Measurements from ENCODE around the gene ASB4. TPM values are rescaled to one million over a fixed set of nuclear protein-coding genes. Genes with fewer than 3 reads are reported as not detected.
"Not testable (repeated sequence)": the region's sequence is repeated elsewhere in the genome, so short reads cannot be mapped to it uniquely, and the experiment has no call there.

The ASB4 gene, protein sequence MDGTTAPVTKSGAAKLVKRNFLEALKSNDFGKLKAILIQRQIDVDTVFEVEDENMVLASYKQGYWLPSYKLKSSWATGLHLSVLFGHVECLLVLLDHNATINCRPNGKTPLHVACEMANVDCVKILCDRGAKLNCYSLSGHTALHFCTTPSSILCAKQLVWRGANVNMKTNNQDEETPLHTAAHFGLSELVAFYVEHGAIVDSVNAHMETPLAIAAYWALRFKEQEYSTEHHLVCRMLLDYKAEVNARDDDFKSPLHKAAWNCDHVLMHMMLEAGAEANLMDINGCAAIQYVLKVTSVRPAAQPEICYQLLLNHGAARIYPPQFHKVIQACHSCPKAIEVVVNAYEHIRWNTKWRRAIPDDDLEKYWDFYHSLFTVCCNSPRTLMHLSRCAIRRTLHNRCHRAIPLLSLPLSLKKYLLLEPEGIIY
- not detected for total RNA-seq

DNA sequence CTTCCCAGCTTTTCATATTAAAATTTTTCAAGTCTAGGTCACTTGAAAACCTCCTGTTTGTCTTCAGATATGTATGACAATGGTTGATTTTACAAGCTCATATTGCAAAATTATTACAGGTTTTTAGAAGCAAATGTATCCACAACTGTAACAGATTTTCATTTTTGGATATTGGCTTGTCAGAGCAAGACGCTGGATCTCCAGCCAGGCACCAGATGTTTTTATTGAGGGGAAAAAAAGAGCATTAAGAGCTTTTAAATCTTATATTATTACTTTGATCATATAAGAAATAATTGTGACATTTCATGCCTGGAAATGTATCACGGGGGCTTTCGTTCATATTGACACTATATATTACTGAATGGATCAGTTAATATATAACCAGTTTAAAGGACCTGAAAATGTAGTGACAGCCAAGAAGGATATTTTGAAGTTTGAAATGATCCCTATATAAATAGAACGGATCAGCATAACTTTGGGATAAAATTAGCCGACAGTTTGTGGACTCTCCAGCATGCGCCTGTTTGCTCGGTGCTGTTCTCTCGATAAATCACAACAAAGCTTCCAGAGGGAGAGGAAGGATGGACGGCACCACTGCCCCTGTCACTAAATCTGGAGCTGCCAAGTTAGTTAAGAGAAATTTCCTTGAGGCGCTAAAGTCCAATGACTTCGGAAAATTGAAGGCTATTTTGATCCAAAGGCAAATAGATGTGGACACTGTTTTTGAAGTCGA is at the start of gene ASB4:
Gene ASB4 (plus strand): TSS at position 553 of the 733 bp plus-strand sequence. CDS start 29 bp downstream, at position 582.
- peaks cover 10% of the 10 kb centered on the region for H3K27me3 Mint-ChIP-seq (ENCODE audit: low read depth)
- POLR2A ChIA-PET = no interaction called here
- no peak for DNase-seq
- H3K9me3 Mint-ChIP-seq (ENCODE audit: insufficient read depth) = no peaks in the 10 kb centered on the region
- H3K4me3 Mint-ChIP-seq = no peak within 1 kb of the TSS
- CTCF ChIA-PET = interaction anchor here (1.5 to 3.0 kb wide), 3 partner anchors 9 to 26 kb away, joined by 4 to 11 read pairs (median 6); no protein-coding TSS in a partner anchor
- H3K36me3 Mint-ChIP-seq (ENCODE audit: low read depth) = no peaks in the 10 kb centered on the region
- no peak within 1 kb of the TSS for H3K27ac Mint-ChIP-seq
- H3K4me1 Mint-ChIP-seq (ENCODE audit: low read depth) = no peaks in the 10 kb centered on the region
- no peak for ATAC-seq

DNA sequence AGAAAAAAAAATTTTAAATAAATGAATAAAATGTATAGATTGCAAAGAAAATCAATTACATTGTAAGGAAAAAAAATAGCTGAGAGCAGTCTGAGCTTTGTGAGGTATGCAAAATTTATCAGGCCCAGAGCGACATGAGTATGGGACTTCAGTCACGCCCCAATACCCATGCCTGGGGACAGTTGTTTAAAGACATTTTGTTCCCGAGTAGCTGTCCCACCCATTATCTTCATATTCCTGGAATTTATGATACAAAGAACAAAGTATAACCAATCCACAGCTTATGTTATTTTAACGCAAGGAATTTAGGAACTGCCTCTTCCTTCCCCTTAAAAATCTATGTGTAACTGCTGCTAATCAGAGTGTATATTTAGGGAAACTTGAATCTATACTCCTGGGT is 49.3 kb upstream of the ASB4 start:
- CTCF ChIA-PET = no interaction called here
- H3K9me3 Mint-ChIP-seq (ENCODE audit: insufficient read depth) = no peaks in the 10 kb centered on the region
- H3K27ac Mint-ChIP-seq = no peak overlapping the region
- POLR2A ChIA-PET = no interaction called here
- peaks cover 12% of the 10 kb centered on the region for H3K4me1 Mint-ChIP-seq (ENCODE audit: low read depth)
- DNase-seq (no peak), ATAC-seq (no peak)
- H3K27me3 Mint-ChIP-seq (ENCODE audit: low read depth) = peaks cover 7% of the 10 kb centered on the region
- H3K4me3 Mint-ChIP-seq = no peak overlapping the region
- no peaks in the 10 kb centered on the region for H3K36me3 Mint-ChIP-seq (ENCODE audit: low read depth)

DNA sequence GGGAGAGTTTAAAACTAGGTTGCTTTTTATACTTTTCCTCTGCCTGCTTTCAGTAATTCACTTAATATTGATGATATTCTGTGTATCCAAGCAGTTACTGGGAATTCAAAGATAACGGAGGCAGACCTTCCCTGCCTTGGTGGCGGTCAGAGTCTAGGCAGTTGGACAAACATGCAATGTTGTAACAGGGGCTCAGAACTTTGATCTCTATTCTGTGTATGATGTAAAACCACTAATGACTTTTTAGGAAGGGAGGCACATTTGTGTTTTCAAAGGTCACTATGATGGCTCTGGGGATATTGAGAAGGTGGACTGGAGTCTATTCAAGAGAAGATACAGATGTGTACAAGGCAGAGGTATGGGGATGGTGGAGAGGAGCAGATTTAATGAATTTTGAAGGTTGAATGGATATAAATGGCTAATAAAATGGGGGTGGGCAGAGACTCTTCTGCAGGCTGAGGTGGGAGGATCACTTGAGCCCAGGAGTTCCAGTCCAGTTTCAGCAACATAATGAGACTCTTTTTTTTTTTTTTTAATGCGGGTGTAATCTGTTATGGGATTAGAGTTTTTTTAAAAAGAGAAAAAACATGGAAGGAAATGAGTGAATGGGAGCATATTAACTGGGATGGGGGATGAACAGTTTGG is 45.2 kb upstream of the ASB4 start:
- POLR2A ChIA-PET = no interaction called here
- Mint-ChIP-seq H3K36me3 (ENCODE audit: low read depth) (no peaks in the 10 kb centered on the region), H3K27ac (no peak overlapping the region), H3K4me1 (ENCODE audit: low read depth) (peaks cover 1% of the 10 kb centered on the region), H3K4me3 (no peak overlapping the region), H3K9me3 (ENCODE audit: insufficient read depth) (no peaks in the 10 kb centered on the region), H3K27me3 (ENCODE audit: low read depth) (peaks cover 7% of the 10 kb centered on the region)
- DNase-seq (no peak), ATAC-seq (no peak)
- CTCF ChIA-PET = no interaction called here

DNA sequence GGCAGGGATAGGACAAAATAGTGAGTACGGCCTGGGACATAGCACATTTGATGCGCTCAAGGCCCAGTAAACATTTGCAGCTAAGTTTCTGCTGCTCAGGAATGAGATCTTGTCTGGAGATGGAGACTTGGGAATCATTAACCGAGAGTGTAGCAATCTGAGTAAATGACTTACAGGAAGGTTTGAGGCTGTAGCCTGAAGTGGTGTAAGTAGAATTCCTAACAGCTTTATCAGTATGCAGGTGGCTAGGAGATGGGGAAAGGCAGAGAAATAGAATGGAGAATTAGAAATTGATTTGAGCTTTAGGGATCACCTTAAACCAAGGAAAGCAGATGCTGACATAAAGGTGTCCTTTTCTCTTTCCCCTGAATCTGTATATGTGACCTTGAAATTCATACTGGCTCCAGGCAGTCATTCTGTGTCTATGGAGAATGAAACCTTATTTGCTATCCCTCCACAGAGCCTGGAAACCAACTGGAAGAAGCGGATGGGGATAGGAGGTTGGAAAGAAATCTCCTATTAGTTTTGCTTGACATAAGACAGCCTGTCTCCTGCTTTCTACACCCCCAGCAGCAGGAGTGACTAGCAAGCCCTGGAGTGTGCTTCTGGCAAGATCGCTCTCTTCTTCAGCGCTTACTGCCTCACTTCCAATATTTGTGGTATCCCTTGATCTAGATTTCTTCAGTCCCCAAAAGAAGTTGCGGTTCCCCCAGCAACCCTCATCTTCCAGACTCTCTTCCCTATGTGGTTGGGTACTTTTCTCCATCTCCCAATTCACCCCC is 44.5 kb upstream of the ASB4 start:
- no peak for ATAC-seq
- DNase-seq = no peak
- Mint-ChIP-seq H3K27ac (no peak overlapping the region), H3K4me3 (no peak overlapping the region), H3K36me3 (ENCODE audit: low read depth) (no peaks in the 10 kb centered on the region), H3K27me3 (ENCODE audit: low read depth) (peaks cover 6% of the 10 kb centered on the region), H3K9me3 (ENCODE audit: insufficient read depth) (no peaks in the 10 kb centered on the region), H3K4me1 (ENCODE audit: low read depth) (no peaks in the 10 kb centered on the region)
- POLR2A ChIA-PET = no interaction called here
- CTCF ChIA-PET = no interaction called here

DNA sequence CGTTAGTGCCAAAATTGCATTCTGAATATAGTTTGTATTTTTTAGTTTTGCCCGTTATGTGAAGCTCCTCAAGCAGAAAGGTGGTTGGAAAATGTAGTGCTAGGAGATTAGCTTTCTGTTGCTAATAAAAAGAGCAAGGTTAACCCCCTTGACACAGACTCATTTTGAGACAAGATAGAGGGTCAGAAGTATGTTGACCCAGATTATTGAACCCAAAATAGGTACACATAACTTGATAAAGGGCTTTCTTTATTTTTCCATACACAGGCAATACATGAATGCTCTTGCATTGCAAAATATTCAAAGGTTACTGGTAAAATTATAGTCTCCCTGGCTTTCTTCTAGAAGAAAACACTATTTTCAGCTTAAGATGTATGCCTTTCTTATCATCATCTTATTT is 40.9 kb upstream of the ASB4 start:
- Mint-ChIP-seq H3K4me3 (no peak overlapping the region), H3K27me3 (ENCODE audit: low read depth) (peaks cover 9% of the 10 kb centered on the region), H3K27ac (no peak overlapping the region), H3K4me1 (ENCODE audit: low read depth) (no peaks in the 10 kb centered on the region), H3K9me3 (ENCODE audit: insufficient read depth) (no peaks in the 10 kb centered on the region), H3K36me3 (ENCODE audit: low read depth) (no peaks in the 10 kb centered on the region)
- ATAC-seq (no peak), DNase-seq (no peak)
- CTCF ChIA-PET = interaction anchor here (0.7 to 1.9 kb wide), 3 partner anchors 9 to 67 kb away, joined by 3 to 4 read pairs (median 3); no protein-coding TSS in a partner anchor
- POLR2A ChIA-PET = no interaction called here

DNA sequence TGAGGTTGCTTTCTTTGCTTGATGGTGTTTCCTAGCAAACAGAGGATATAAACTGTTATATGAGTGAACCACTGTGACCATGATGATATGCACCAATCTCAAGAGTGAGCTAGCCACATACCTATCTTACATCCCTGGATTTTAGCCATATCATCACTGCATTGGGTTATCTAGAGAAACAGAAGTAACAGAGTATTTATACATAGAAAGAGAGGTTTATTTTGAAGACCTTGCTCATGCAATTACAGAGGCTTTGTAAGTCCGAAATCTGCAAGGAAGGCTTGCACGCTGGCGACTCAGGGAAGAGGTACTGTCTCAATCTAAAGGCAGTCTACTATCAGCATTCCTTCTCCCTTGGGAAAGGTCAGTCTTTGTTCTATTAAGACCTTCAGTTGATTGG is 39.1 kb upstream of the ASB4 start:
- ATAC-seq (no peak), DNase-seq (no peak)
- POLR2A ChIA-PET = no interaction called here
- H3K36me3 Mint-ChIP-seq (ENCODE audit: low read depth) = no peaks in the 10 kb centered on the region
- peaks cover 6% of the 10 kb centered on the region for H3K27me3 Mint-ChIP-seq (ENCODE audit: low read depth)
- no peaks in the 10 kb centered on the region for H3K9me3 Mint-ChIP-seq (ENCODE audit: insufficient read depth)
- no peak overlapping the region for H3K4me3 Mint-ChIP-seq
- CTCF ChIA-PET = no interaction called here
- no peaks in the 10 kb centered on the region for H3K4me1 Mint-ChIP-seq (ENCODE audit: low read depth)
- H3K27ac Mint-ChIP-seq = no peak overlapping the region

DNA sequence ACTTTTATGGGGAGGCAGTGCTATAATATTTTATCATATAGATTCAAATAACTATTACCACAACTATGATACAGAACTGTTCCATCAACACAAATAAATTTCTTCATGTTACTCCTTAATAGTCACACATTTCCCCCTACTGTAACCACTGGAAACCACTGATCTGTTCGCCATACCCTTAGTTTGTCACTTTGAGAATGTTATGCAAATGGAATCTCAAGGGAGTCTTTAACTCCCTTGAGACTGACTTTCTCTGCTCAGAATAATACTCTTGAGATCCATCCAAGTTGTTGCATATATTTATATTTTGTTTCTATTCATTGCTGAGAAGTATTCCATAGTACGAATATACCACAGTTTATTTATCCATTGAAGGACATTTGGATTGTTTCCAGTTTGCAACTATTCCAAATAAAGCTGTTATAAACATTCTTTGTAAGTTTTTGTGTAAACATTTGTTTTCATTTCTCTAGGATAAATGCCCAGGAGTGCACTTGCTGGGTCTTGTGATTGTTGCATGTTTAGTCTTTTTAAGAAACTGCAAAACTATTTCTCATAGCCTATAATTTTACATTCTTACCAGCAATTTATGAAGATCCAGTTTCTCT is 31.2 kb upstream of the ASB4 start:
- Mint-ChIP-seq H3K36me3 (ENCODE audit: low read depth) (no peaks in the 10 kb centered on the region), H3K27ac (no peak overlapping the region), H3K27me3 (ENCODE audit: low read depth) (peaks cover 16% of the 10 kb centered on the region), H3K4me3 (no peak overlapping the region), H3K9me3 (ENCODE audit: insufficient read depth) (peaks cover 7% of the 10 kb centered on the region), H3K4me1 (ENCODE audit: low read depth) (no peaks in the 10 kb centered on the region)
- POLR2A ChIA-PET = no interaction called here
- CTCF ChIA-PET = no interaction called here
- no peak for DNase-seq
- ATAC-seq = no peak

DNA sequence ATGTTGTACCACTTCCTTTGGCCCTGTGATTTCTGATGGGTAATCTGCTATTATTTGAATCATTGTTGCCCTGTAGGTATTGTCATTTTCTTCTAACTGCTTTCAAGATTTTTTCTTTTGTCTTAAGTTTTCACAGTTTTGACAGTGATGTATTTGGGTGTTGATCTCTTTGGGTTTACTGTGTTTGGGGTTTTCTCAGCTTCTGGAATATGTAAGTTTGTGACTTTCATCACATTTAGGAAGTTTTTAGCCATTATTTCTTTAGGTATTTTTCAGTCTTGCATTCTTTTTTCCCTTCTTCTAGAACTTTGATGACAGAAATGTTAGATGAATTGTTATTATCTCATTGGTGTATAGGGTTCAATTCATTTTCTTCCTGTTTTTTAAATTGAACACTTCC is 27.8 kb upstream of the ASB4 start:
- Mint-ChIP-seq H3K4me3 (no peak overlapping the region), H3K36me3 (ENCODE audit: low read depth) (no peaks in the 10 kb centered on the region), H3K27me3 (ENCODE audit: low read depth) (peaks cover 16% of the 10 kb centered on the region), H3K27ac (no peak overlapping the region), H3K4me1 (ENCODE audit: low read depth) (no peaks in the 10 kb centered on the region), H3K9me3 (ENCODE audit: insufficient read depth) (peaks cover 11% of the 10 kb centered on the region)
- ChIA-PET CTCF (no interaction called here), POLR2A (no interaction called here)
- DNase-seq = no peak
- no peak for ATAC-seq

DNA sequence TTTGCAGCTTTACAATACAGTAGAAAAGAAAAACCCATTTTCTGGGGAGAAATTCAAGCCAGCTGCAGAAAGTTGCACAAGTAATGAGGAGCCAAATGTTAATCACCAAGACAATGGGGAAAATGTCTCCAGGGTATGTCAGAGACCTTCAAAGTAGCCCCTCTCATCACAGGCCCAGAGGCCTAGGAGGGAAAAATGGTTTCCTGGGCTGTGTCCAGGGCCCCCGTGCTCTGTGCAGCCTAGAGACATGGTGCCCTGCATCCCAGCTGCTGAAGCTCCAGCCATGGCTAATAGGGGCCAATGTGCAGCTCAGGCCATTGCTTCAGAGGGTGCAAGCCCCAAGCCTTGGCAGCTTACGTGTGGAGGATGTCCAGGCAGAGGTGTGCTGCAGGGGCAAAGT is 25.1 kb upstream of the ASB4 start:
- H3K4me1 Mint-ChIP-seq (ENCODE audit: low read depth); POLR2A ChIA-PET: not testable (repeated sequence)

DNA sequence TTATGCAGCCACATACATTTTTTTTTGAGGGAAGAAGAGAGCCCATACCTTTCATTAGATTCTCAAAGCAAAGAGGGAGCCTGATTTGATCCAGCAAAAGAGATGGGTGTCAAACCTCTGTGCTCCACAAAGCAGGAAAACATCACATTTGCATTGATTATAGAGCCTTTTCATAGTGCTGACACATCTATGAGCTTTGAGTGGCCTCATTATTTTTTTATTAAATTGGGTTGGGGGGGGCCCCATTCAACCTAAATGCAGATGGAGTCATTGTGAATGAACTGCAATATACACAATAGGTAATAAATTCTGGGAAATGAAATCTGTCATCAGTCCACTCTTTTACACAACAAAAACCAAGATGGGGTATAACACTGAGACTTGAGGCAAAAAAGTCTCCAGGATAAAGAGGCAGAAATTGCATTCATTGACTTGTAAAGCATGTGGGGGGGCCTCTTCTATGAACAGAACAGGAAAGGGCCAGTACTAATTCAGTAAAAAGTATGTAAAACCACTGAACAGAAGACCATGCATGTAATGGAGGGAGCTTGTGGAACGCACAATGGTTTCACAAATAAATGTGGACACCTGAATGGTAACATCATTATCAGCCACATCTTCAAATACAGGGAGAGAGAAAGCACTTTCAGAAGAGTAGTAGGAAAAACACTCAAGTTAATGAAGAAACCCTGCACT is 17.7 kb upstream of the ASB4 start:
- DNase-seq (no peak), ATAC-seq (no peak)
- H3K27me3 Mint-ChIP-seq (ENCODE audit: low read depth) = no peaks in the 10 kb centered on the region
- ChIA-PET POLR2A (no interaction called here), CTCF (interaction anchor here (1.4 kb wide), 1 partner anchor 9 kb away, joined by 4 read pairs; no protein-coding TSS in a partner anchor)
- H3K9me3 Mint-ChIP-seq (ENCODE audit: insufficient read depth) = no peaks in the 10 kb centered on the region
- no peak overlapping the region for H3K27ac Mint-ChIP-seq
- no peaks in the 10 kb centered on the region for H3K36me3 Mint-ChIP-seq (ENCODE audit: low read depth)
- no peak overlapping the region for H3K4me3 Mint-ChIP-seq
- H3K4me1 Mint-ChIP-seq (ENCODE audit: low read depth) = peaks cover 11% of the 10 kb centered on the region

More for the DNA sequence above, 25.1 kb upstream of the ASB4 start:
- H3K36me3 Mint-ChIP-seq (ENCODE audit: low read depth); ATAC-seq; H3K4me3 Mint-ChIP-seq; H3K27ac Mint-ChIP-seq; DNase-seq; CTCF ChIA-PET: not testable (repeated sequence)
- peaks cover 11% of the 10 kb centered on the region for H3K9me3 Mint-ChIP-seq (ENCODE audit: insufficient read depth)
- H3K27me3 Mint-ChIP-seq (ENCODE audit: low read depth) = peaks cover 16% of the 10 kb centered on the region

DNA sequence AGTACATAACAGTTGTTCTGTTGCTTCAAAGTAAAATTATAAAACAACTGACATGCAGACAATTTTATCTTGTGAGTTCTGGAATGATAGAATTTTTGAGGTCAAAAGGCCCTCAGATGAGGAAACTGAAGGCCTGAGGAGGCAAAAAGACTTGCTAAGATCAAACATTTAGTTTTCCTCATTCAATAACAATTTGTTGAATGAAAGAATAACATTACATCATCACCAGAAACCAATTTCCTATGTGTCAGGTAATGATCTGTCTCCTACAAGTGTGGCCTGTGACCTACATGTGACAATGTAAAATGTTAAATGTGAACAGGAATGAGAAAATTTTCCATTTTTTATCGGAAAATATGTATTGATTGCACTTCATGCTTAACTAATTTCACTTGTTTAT is 16.6 kb upstream of the ASB4 start:
- H3K27me3 Mint-ChIP-seq (ENCODE audit: low read depth) = no peaks in the 10 kb centered on the region
- no peak overlapping the region for H3K27ac Mint-ChIP-seq
- H3K4me1 Mint-ChIP-seq (ENCODE audit: low read depth) = peaks cover 11% of the 10 kb centered on the region
- no peak overlapping the region for H3K4me3 Mint-ChIP-seq
- no peak for ATAC-seq
- ChIA-PET POLR2A (no interaction called here), CTCF (no interaction called here)
- DNase-seq = no peak
- H3K36me3 Mint-ChIP-seq (ENCODE audit: low read depth) = no peaks in the 10 kb centered on the region
- no peaks in the 10 kb centered on the region for H3K9me3 Mint-ChIP-seq (ENCODE audit: insufficient read depth)

Measured in activated CD8-positive, alpha-beta T cell treated with anti-CD3 and anti-CD28 coated beads, Interleukin-2, amount 10 ng/mL, durations not matched to agents 7 days and 5 days (primary cell).